MCF 10A (cell line): Measurements from ENCODE around the gene CHMP6. TPM values are rescaled to one million over a fixed set of nuclear protein-coding genes. Genes with fewer than 3 reads are reported as not detected.

Experiments
- BruUV-seq: library from RNA; stranded (reverse); fragments of 400-500 nt; replicated peaks from 2 replicates; lab custom pipeline; 2021; lab: Mats Ljungman, UMichigan
- CTCF ChIA-PET: fragments of 300-600 bp; sonication (Branson Sonifier 250); formaldehyde crosslinking; extraction: SDS; loops from one replicate; lab custom pipeline; 2021; ENCODE audit warnings: antibody characterized with exemption, inconsistent platforms; lab: Yijun Ruan, JAX
- POLR2A ChIA-PET: fragments of 300-600, 350-650 bp; sonication (Branson Sonifier 250); formaldehyde crosslinking; extraction: SDS; loops from one replicate; lab custom pipeline; 2020; ENCODE audit warnings: antibody characterized with exemption, inconsistent platforms; lab: Yijun Ruan, JAX
- DNase-seq: peaks from one replicate; pipeline ENCODE4 v3.0.0-alpha.2; 2018; ENCODE audit not compliant: unreplicated experiment
- H3K27ac Mint-ChIP-seq: one replicate; pipeline ENCODE4 v1.8.0; 2022; ENCODE audit warnings: mild to moderate bottlenecking, low read depth, mixed read lengths; ENCODE audit not compliant: unreplicated experiment
- H3K27me3 Mint-ChIP-seq: one replicate; pipeline ENCODE4 v1.8.0; 2022; ENCODE audit warnings: mixed read lengths; ENCODE audit not compliant: insufficient read depth, unreplicated experiment
- H3K36me3 Mint-ChIP-seq: one replicate; pipeline ENCODE4 v1.8.0; 2022; ENCODE audit warnings: mild to moderate bottlenecking, moderate library complexity, mixed read lengths; ENCODE audit not compliant: insufficient read depth, unreplicated experiment
- H3K4me1 Mint-ChIP-seq: one replicate; pipeline ENCODE4 v1.8.0; 2022; ENCODE audit warnings: mixed read lengths; ENCODE audit not compliant: insufficient read depth, unreplicated experiment
- H3K4me3 Mint-ChIP-seq: one replicate; pipeline ENCODE4 v1.8.0; 2022; ENCODE audit warnings: mild to moderate bottlenecking, moderate library complexity, mixed read lengths; ENCODE audit not compliant: unreplicated experiment
- H3K9me3 Mint-ChIP-seq: one replicate; pipeline ENCODE4 v1.8.0; 2022; ENCODE audit warnings: mixed read lengths; ENCODE audit not compliant: unreplicated experiment
- CTCF ChIP-seq: fragments of 200-600 bp; IDR thresholded peaks from one replicate; pipeline ENCODE4 v1.8.0; 2022; ENCODE audit warnings: antibody characterized with exemption, mild to moderate bottlenecking; ENCODE audit not compliant: unreplicated experiment
- intact Hi-C: fragments of 100-400 bp; cut with micrococcal nuclease; formaldehyde crosslinking; loops from 2 replicates; pipeline ENCODE4 v1.14.1; 2022
- total RNA-seq: library from RNA; stranded (reverse); gene quantifications from 2 replicates; pipeline ENCODE4 v1.2.3, GENCODE V29; 2022

The CHMP6 gene
- total RNA-seq, 1 experiment from 2014 or later: 19.5 TPM

GRCh38 chr17:80944326-80944725 is 47.3 kb upstream of the CHMP6 start:
- Mint-ChIP-seq H3K27me3 (no peaks in the 10 kb centered on the region), H3K4me3 (no peak overlapping the region), H3K4me1 (peaks cover 6% of the 10 kb centered on the region), H3K36me3 (peaks cover 16% of the 10 kb centered on the region), H3K9me3 (no peaks in the 10 kb centered on the region), H3K27ac (no peak overlapping the region)
- intact Hi-C loops: no loop called here
- ChIA-PET POLR2A (no interaction called here), CTCF (interaction anchor here (0.5 to 0.7 kb wide), 4 partner anchors 12 to 525 kb away, joined by 3 to 4 read pairs (median 4); no protein-coding TSS in a partner anchor)
- no peak for TF ChIP-seq CTCF
- no peak for DNase-seq
- no TSS peak for BruUV-seq

DNA sequence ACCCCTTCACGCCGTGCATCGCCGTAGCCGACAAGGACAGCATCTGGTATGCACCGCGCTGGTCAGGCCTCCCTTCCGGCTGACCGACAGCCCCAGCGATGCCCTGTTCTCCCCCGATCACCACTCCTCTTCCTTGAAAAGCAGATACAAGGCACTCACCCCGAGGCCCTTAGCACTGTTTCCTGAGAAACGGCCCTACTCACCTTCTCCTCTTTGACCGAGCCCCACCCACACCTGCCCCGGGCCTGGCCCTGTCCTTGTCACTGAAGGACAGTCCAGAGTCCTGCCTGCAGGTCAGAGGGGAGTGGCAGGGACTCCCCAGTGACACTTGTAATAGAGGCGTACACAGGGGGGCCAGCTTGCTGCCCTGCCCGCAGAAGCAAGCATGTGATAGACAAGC is 45.9 kb upstream of the CHMP6 start:
- intact Hi-C loops: no loop called here
- H3K27me3 Mint-ChIP-seq: no peaks in the 10 kb centered on the region
- DNase-seq: no peak
- no peak for TF ChIP-seq CTCF
- peaks cover 6% of the 10 kb centered on the region for H3K4me1 Mint-ChIP-seq
- H3K9me3 Mint-ChIP-seq: no peaks in the 10 kb centered on the region
- no peak overlapping the region for H3K27ac Mint-ChIP-seq
- H3K4me3 Mint-ChIP-seq: no peak overlapping the region
- peaks cover 16% of the 10 kb centered on the region for H3K36me3 Mint-ChIP-seq
- BruUV-seq: no TSS peak
- CTCF ChIA-PET: no interaction called here
- POLR2A ChIA-PET: no interaction called here

DNA sequence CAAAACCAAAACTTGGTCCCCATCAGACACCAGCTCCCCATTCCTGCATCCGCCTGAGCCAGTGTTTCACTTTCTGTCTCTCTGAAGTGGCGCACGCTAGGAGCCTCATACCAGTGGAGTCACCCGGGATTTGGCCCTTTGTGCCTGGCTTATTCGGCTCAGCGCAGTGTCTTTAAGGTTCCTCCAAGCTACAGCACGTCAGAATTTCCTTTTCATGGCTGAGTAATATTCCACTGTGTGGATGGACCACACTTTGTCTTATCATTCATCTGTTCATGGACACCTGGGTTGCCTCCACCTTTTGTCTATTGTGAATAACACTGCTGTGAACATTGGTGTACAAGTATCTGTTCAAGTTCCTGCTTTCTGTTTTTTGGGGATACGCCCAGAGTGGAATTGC is 45.2 kb upstream of the CHMP6 start:
- BruUV-seq: no TSS peak
- Mint-ChIP-seq H3K27ac (no peak overlapping the region), H3K4me1 (peaks cover 6% of the 10 kb centered on the region), H3K9me3 (no peaks in the 10 kb centered on the region), H3K4me3 (no peak overlapping the region), H3K27me3 (no peaks in the 10 kb centered on the region), H3K36me3 (peaks cover 14% of the 10 kb centered on the region)
- ChIA-PET POLR2A (no interaction called here), CTCF (interaction anchor here (0.5 kb wide), 1 partner anchor 11 kb away, joined by 3 read pairs; no protein-coding TSS in a partner anchor)
- no peak for DNase-seq
- no peak for TF ChIP-seq CTCF
- intact Hi-C loops: no loop called here

- peaks cover 4% of the 10 kb centered on the region for H3K4me1 Mint-ChIP-seq
- no peaks in the 10 kb centered on the region for H3K27me3 Mint-ChIP-seq
- H3K27ac Mint-ChIP-seq: no peak overlapping the region
- CTCF ChIA-PET: no interaction called here
- H3K9me3 Mint-ChIP-seq: no peaks in the 10 kb centered on the region
- DNase-seq: no peak
- peaks cover 9% of the 10 kb centered on the region for H3K36me3 Mint-ChIP-seq
- intact Hi-C loops: no loop called here
- no TSS peak for BruUV-seq
- POLR2A ChIA-PET: no interaction called here
- H3K4me3 Mint-ChIP-seq: no peak overlapping the region
- no peak for TF ChIP-seq CTCF
Observed at GRCh38 chr17:80947200-80947940, 44.3 kb upstream of the CHMP6 start.
